Stimulated activated effector memory CD8-positive, alpha-beta T cell treated with anti-CD3 and anti-CD28 coated beads, Interleukin-12 subunit alpha, Interleukin-12 subunit beta, amount 100 ng/mL, for 72 hours (primary cell): ENCODE measurements around the gene ABCA13.

Experiments
- ATAC-seq: fragments of 150-1000 bp; cut with Tn5 transposase; 2 replicates; pipeline ENCODE4 v1.10.0; 2021
- DNase-seq, 2 donors: peaks; one replicate each; pipeline ENCODE4 v3.0.0; 2021 to 2022; ENCODE audit warnings: low spot score in 2 of 2
- H3K27ac Mint-ChIP-seq: one replicate; pipeline ENCODE4 v1.8.0; 2022; ENCODE audit warnings: mild to moderate bottlenecking, mixed read lengths
- H3K36me3 Mint-ChIP-seq: one replicate; pipeline ENCODE4 v1.8.0; 2022; ENCODE audit warnings: mild to moderate bottlenecking, mixed read lengths
- H3K4me1 Mint-ChIP-seq: one replicate; pipeline ENCODE4 v1.8.0; 2022; ENCODE audit warnings: mixed read lengths
- H3K4me3 Mint-ChIP-seq: one replicate; pipeline ENCODE4 v1.8.0; 2022; ENCODE audit warnings: mild to moderate bottlenecking, mixed read lengths
- H3K9me3 Mint-ChIP-seq: one replicate; pipeline ENCODE4 v1.8.0; 2022; ENCODE audit warnings: mixed read lengths

Gene ABCA13

GRCh38 chr7:48286836-48287235 is 115.6 kb downstream of the ABCA13 start:
- ATAC-seq, result no peak
- Mint-ChIP-seq H3K9me3 (no peaks in the 10 kb centered on the region), H3K4me3 (no peak overlapping the region), H3K4me1 (no peaks in the 10 kb centered on the region), H3K36me3 (no peaks in the 10 kb centered on the region), H3K27ac (no peak overlapping the region)
- no peak for DNase-seq

DNA sequence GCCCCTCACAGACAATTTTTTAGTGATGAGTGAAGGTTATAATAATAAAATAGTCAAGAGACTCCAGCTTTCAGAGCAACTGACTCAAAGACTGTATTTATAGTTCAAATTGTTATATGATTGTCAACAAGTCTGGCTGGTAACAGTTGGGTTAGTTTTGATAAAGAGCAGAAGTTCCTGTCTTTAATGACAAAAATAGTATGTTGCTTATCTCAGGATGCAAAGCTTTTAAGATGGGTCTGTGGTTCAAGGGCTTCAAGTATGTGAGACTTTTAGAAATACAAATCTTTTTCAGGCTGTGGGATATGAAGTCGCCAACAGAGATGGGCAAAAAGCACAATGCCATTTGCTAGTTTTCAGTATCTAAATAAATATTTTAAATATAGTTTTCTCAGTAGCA is 118.4 kb downstream of the ABCA13 start:
- Mint-ChIP-seq H3K27ac (no peak overlapping the region), H3K9me3 (no peaks in the 10 kb centered on the region), H3K4me1 (no peaks in the 10 kb centered on the region), H3K4me3 (no peak overlapping the region), H3K36me3 (no peaks in the 10 kb centered on the region)
- no peak for DNase-seq
- no peak for ATAC-seq

DNA sequence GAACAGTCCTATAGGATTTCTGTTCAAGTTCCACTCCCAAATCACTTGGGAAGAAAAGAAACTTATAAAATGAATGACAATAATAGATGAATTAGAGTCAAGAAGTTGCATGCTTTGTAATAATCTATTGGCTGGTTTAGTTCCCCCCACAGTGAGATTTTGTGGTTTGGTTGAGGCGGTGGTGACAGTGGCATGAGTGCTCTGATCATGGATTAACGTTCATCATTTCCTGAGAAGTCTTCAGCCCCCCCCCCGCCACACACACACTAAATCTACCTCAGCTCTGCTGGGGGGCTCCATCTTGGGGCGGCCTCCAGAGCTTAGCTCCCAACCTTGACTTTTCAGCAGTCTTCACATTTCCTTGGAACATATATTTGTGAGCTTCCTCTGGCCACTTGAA is 121.7 kb downstream of the ABCA13 start:
- no peak overlapping the region for H3K4me3 Mint-ChIP-seq
- DNase-seq, result no peak
- ATAC-seq, result peak; percentile 34
- no peaks in the 10 kb centered on the region for H3K36me3 Mint-ChIP-seq
- H3K4me1 Mint-ChIP-seq, result no peaks in the 10 kb centered on the region
- H3K27ac Mint-ChIP-seq, result no peak overlapping the region
- no peaks in the 10 kb centered on the region for H3K9me3 Mint-ChIP-seq

DNA sequence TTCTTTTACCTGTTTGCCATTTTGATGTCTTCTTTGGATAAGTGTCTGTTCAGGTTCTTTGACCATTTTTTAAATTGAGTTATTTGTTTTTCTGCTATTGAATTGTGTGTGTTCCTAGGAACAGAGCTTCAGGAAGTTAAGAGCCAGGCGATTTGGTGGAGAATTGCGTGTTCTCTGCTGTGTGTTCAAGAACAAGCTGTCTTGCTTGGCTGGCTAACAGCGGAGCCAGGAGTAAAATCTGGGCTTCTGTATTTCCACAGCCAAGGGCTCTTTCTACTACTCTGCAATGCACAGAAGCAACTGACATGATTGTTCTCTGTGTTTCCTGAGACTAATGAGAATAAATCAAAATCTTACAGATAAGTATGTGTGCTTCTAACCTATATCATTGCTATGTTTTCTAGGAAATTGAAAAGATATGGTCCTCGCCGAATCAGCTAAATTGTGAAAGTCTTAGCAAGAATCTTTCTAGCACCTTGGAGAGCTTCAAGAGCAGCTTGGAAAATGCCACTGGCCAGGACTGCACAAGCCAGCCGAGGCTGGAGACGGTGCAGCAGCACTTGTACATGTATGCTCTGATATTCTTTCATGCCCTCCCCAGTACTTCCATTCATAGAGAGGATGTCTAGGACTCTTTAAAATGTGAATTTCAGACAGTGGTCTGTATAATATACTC is 124.2 kb downstream of the ABCA13 start:
- ATAC-seq, result no peak
- Mint-ChIP-seq H3K4me1 (no peaks in the 10 kb centered on the region), H3K4me3 (no peak overlapping the region), H3K36me3 (no peaks in the 10 kb centered on the region), H3K27ac (no peak overlapping the region), H3K9me3 (no peaks in the 10 kb centered on the region)
- no peak for DNase-seq

- Mint-ChIP-seq H3K27ac (no peak overlapping the region), H3K4me1 (no peaks in the 10 kb centered on the region), H3K36me3 (no peaks in the 10 kb centered on the region), H3K4me3 (no peak overlapping the region), H3K9me3 (no peaks in the 10 kb centered on the region)
- ATAC-seq (no peak), DNase-seq (no peak)
Measured at GRCh38 chr7:48296966-48297365, 125.7 kb downstream of the ABCA13 start.

- H3K9me3 Mint-ChIP-seq, result no peaks in the 10 kb centered on the region
- H3K4me1 Mint-ChIP-seq, result no peaks in the 10 kb centered on the region
- no peak overlapping the region for H3K4me3 Mint-ChIP-seq
- peak in 1 of 2 donors; percentile 63 for DNase-seq
- no peaks in the 10 kb centered on the region for H3K36me3 Mint-ChIP-seq
- peak; percentile 98 for ATAC-seq
- no peak overlapping the region for H3K27ac Mint-ChIP-seq
Measured at GRCh38 chr7:48298779-48299178, 127.5 kb downstream of the ABCA13 start.

GRCh38 chr7:48299580-48300169 is 128.4 kb downstream of the ABCA13 start:
- ATAC-seq (peak; percentile 72), DNase-seq (peak; percentile 22 to 71)
- H3K9me3 Mint-ChIP-seq, result no peaks in the 10 kb centered on the region
- no peak overlapping the region for H3K27ac Mint-ChIP-seq
- H3K36me3 Mint-ChIP-seq, result no peaks in the 10 kb centered on the region
- H3K4me3 Mint-ChIP-seq, result no peak overlapping the region
- no peaks in the 10 kb centered on the region for H3K4me1 Mint-ChIP-seq

DNA sequence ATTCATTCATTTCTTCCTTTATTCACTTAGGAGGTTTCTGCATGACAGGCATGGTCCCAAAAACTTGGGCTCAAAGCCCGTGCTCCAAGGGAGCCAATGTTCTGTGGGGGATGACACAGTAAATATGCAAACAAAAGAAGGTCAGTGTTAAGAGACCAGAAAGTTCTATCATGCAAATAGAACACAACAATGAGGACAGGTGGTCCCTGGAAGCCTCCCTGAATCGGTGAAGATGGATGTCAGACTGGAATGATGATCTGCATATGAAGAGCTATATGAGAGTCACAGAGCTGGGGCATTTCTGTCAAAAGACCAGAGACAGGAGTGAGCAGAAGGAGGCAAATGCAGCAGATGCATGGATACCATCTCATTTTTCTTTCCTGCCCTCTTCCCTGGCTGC is 129.0 kb downstream of the ABCA13 start:
- no peak overlapping the region for H3K27ac Mint-ChIP-seq
- no peak overlapping the region for H3K4me3 Mint-ChIP-seq
- H3K9me3 Mint-ChIP-seq, result no peaks in the 10 kb centered on the region
- ATAC-seq, result no peak
- no peaks in the 10 kb centered on the region for H3K4me1 Mint-ChIP-seq
- no peak for DNase-seq
- H3K36me3 Mint-ChIP-seq, result no peaks in the 10 kb centered on the region

- no peaks in the 10 kb centered on the region for H3K36me3 Mint-ChIP-seq
- H3K4me1 Mint-ChIP-seq, result no peaks in the 10 kb centered on the region
- no peak overlapping the region for H3K27ac Mint-ChIP-seq
Measured at GRCh38 chr7:48301201-48301600, 129.9 kb downstream of the ABCA13 start.

DNA sequence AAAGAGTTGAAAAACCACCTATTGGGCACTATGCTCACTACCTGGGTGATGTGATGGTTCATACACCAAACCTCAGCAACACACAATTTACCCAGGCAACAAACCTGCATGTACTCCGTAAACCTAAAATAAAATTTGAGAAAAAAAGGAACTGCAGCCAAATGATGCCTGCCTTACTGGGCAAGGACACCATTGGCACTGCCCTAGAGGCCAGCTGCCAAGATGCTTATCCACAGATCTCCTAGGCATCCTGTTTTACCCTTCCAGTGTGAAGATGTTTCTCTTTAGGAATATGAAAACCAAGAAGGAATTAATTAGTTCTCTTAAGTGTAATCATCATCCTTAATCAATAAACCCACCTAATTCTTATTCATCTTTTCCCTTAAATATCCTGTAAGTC is 133.4 kb downstream of the ABCA13 start:
- ATAC-seq (no peak), DNase-seq (no peak)
- Mint-ChIP-seq H3K4me1 (no peaks in the 10 kb centered on the region), H3K4me3 (no peak overlapping the region), H3K36me3 (no peaks in the 10 kb centered on the region), H3K27ac (no peak overlapping the region), H3K9me3 (no peaks in the 10 kb centered on the region)

More at GRCh38 chr7:48301201-48301600, 129.9 kb downstream of the ABCA13 start:
- no peak for DNase-seq
- no peak for ATAC-seq
- Mint-ChIP-seq H3K9me3 (no peaks in the 10 kb centered on the region), H3K4me3 (no peak overlapping the region)

- Mint-ChIP-seq H3K4me3 (no peak overlapping the region), H3K36me3 (no peaks in the 10 kb centered on the region), H3K4me1 (no peaks in the 10 kb centered on the region), H3K9me3 (no peaks in the 10 kb centered on the region), H3K27ac (no peak overlapping the region)
- no peak for DNase-seq
- no peak for ATAC-seq
Measured at GRCh38 chr7:48305661-48306060, 134.4 kb downstream of the ABCA13 start.

DNA sequence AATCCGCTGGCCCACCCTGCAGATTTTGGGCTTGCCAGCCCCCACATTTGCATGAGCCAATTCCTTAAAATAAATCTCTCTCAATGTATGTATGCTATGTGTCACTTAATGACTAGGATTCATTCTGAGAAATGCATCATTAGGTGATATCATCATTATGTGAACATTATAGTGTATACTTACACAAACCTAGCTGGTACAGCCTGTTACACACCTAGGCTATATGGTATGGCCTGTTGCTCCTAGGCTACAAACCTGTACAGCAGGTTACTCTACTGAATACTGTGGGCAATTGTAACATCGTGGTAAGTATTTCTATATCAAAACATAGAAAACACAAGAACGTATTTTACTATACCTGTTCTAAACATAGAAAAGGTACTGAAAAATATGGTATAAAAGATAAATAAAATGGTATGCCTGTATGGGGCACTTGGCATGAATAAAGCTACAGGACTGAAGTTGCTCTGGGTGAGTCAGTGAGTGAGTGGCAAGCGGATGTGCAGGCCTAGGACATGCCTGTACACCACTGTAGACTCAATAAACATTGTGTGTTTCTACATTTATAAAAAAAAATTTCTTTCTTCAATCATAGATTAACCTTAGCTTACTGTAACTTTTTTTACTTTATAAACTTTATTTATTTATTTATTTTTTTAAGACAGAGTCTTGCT is 135.9 kb downstream of the ABCA13 start:
- no peaks in the 10 kb centered on the region for H3K36me3 Mint-ChIP-seq
- no peak overlapping the region for H3K4me3 Mint-ChIP-seq
- DNase-seq, result no peak
- H3K9me3 Mint-ChIP-seq, result no peaks in the 10 kb centered on the region
- H3K27ac Mint-ChIP-seq, result no peak overlapping the region
- no peaks in the 10 kb centered on the region for H3K4me1 Mint-ChIP-seq
- no peak for ATAC-seq

GRCh38 chr7:48309720-48310119 is 138.5 kb downstream of the ABCA13 start:
- Mint-ChIP-seq H3K27ac (no peak overlapping the region), H3K9me3 (no peaks in the 10 kb centered on the region), H3K36me3 (no peaks in the 10 kb centered on the region), H3K4me3 (no peak overlapping the region), H3K4me1 (no peaks in the 10 kb centered on the region)
- ATAC-seq (no peak), DNase-seq (no peak)

- Mint-ChIP-seq H3K36me3 (no peaks in the 10 kb centered on the region), H3K4me3 (no peak overlapping the region), H3K27ac (no peak overlapping the region), H3K9me3 (no peaks in the 10 kb centered on the region), H3K4me1 (no peaks in the 10 kb centered on the region)
- ATAC-seq (no peak), DNase-seq (no peak)
Measured at GRCh38 chr7:48311464-48312100, 140.3 kb downstream of the ABCA13 start.

DNA sequence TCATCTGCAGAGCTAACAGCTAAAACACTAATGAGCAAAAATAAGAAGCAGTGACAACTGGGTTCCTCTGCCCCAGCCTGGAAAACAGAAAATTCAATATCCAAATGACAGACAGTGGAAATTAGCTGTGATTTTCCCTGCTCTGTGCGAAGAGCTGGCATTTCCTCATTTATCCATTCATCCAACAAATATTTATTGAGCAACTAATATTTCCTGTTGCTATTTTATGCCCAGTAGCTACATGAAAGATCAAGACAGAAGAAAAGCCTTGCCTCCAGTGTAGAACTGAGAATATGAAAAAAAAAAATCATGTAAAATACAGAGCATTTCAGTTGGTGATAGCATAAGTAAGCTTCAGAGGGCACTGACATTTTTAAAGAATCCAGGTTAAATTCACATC is 140.9 kb downstream of the ABCA13 start:
- Mint-ChIP-seq H3K27ac (no peak overlapping the region), H3K4me1 (no peaks in the 10 kb centered on the region), H3K4me3 (no peak overlapping the region), H3K36me3 (no peaks in the 10 kb centered on the region), H3K9me3 (no peaks in the 10 kb centered on the region)
- DNase-seq (no peak), ATAC-seq (no peak)

DNA sequence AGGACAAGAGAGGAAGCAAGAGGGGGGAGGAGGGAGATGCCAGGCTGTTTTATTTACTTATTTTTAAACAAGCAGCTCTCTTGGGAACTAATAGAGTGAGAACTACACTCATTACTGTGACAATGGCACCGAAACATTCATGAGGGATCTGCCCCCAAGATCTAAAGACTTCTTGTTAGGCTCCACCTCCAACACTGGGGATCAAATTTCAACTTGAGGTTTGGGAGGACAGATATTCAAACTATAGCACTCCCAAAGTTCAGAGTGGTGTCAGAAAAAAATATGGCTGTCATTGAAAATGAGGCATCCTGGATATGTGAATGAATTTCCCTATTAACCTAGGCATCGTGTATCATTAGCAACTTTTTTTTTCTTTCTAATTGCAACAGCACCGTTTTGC is 145.5 kb downstream of the ABCA13 start:
- ATAC-seq (no peak), DNase-seq (no peak)
- no peaks in the 10 kb centered on the region for H3K9me3 Mint-ChIP-seq
- H3K36me3 Mint-ChIP-seq, result no peaks in the 10 kb centered on the region
- no peak overlapping the region for H3K27ac Mint-ChIP-seq
- no peaks in the 10 kb centered on the region for H3K4me1 Mint-ChIP-seq
- H3K4me3 Mint-ChIP-seq, result no peak overlapping the region
